HG02678 (cell line): ENCODE measurements around the gene QDPR.
A peak's percentile ranks its signal among the peaks of the same experiment; 100 is the strongest.
"Not testable (repeated sequence)": the region's sequence is repeated elsewhere in the genome, so short reads cannot be mapped to it uniquely, and the experiment has no call there.

Experiments used
- ATAC-seq: cut with Tn5 transposase; IDR thresholded peaks from one replicate; pipeline ENCODE4 v1.9.1; 2021; ENCODE audit warnings: mild to moderate bottlenecking, moderate library complexity; ENCODE audit not compliant: unreplicated experiment

Gene QDPR

GRCh38 chr4:17511950-17512795 lies at the start of gene QDPR:
Gene QDPR (minus strand): TSS chr4:17512090. CDS start chr4:17512054, 36 bp downstream.
- peak; percentile 97 for ATAC-seq

- ATAC-seq = no peak
Measured at GRCh38 chr4:17561195-17561909, 49.5 kb upstream of the QDPR start.

GRCh38 chr4:17560065-17560673 lies 48.3 kb upstream of the QDPR start:
- ATAC-seq = no peak

GRCh38 chr4:17559709-17560048 lies 47.8 kb upstream of the QDPR start:
- ATAC-seq = no peak

- no peak for ATAC-seq
Measured at GRCh38 chr4:17558941-17559708, 47.2 kb upstream of the QDPR start.

GRCh38 chr4:17557880-17558279 lies 46.0 kb upstream of the QDPR start:
- no peak for ATAC-seq

- no peak for ATAC-seq
Measured at GRCh38 chr4:17556498-17556897, 44.6 kb upstream of the QDPR start.

- ATAC-seq = no peak
Measured at GRCh38 chr4:17554568-17554967, 42.7 kb upstream of the QDPR start.

GRCh38 chr4:17552427-17552826 lies 40.5 kb upstream of the QDPR start:
- ATAC-seq = no peak

GRCh38 chr4:17550549-17550948 lies 38.7 kb upstream of the QDPR start:
- ATAC-seq = no peak

- ATAC-seq = no peak
Measured at GRCh38 chr4:17546678-17547077, 34.8 kb upstream of the QDPR start.

- no peak for ATAC-seq
Measured at GRCh38 chr4:17546222-17546621, 34.3 kb upstream of the QDPR start.

- no peak for ATAC-seq
Measured at GRCh38 chr4:17545374-17546140, 33.7 kb upstream of the QDPR start.

- ATAC-seq = no peak
Measured at GRCh38 chr4:17544831-17545234, 32.9 kb upstream of the QDPR start.

- ATAC-seq = no peak
Measured at GRCh38 chr4:17544205-17544604, 32.3 kb upstream of the QDPR start.

GRCh38 chr4:17537060-17537459 lies 25.2 kb upstream of the QDPR start:
- not testable (repeated sequence) for ATAC-seq

GRCh38 chr4:17535906-17536305 lies 24.0 kb upstream of the QDPR start:
- no peak for ATAC-seq

- no peak for ATAC-seq
Measured at GRCh38 chr4:17535242-17535641, 23.4 kb upstream of the QDPR start.

GRCh38 chr4:17534705-17535104 lies 22.8 kb upstream of the QDPR start:
- no peak for ATAC-seq

- no peak for ATAC-seq
Measured at GRCh38 chr4:17531538-17532285, 19.8 kb upstream of the QDPR start.
